ENCODE data around the gene IL17RC. TPM values are rescaled to one million over a fixed set of nuclear protein-coding genes. Genes with fewer than 3 reads are reported as not detected.

Gene IL17RC
- total RNA-seq, 1 experiment from 2014 or later, result 6.8 TPM

DNA sequence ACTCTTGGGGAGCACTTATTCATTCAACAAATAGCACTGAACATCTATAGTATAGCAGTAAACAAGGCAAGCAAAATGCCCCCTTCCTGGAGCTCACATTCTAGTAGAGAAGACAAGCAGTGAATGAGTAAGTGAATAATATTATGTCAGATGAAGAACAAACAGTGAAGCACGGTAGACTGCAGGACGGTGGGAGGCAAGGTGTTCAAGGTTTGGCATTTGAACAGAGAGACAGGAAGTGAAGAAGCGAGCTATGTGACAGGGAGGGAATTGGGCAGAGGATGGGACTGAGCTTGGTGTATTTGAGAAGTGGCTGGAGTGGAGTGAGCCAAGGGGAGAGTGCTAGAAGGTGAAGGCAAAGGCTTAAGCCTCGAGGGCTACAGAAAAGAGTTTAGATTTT, 18.1 kb downstream of the IL17RC start:
- Histone ChIP-seq H3K14ac (ENCODE audit: insufficient read depth, low read length) (no peak overlapping the region), H2BK120ac (ENCODE audit: low read depth, low read length, poor library complexity, severe bottlenecking) (no peak overlapping the region), H2AFZ (ENCODE audit: low read length) (no peak overlapping the region), H2BK20ac (ENCODE audit: low read depth, low read length, poor library complexity, severe bottlenecking) (no peak overlapping the region), H4K8ac (replicated peaks; ENCODE audit: insufficient read length, low read depth, low read length) (no peak overlapping the region), H2BK12ac (ENCODE audit: insufficient read length, low read depth, low read length) (no peak overlapping the region), H3K4me1 (ENCODE audit: insufficient read depth, low read length) (no peaks in the 10 kb centered on the region; the same call in 1 of the 2 replicates), H3K56ac (ENCODE audit: insufficient read length, low read depth, low read length) (no peak overlapping the region), H2AK5ac (ENCODE audit: insufficient read length, low read length) (no peak overlapping the region), H3K27ac (ENCODE audit: insufficient read length, low read depth, low read length) (no peak overlapping the region), H3K4me2 (ENCODE audit: insufficient read depth, insufficient read length, low read length) (no peak overlapping the region), H3K23me2 (ENCODE audit: insufficient read length, low read depth, low read length, poor library complexity, severe bottlenecking) (peaks cover 7% of the 10 kb centered on the region), H3K4ac (ENCODE audit: low read depth, low read length) (no peak overlapping the region), H4K20me1 (ENCODE audit: control insufficient read depth, insufficient read depth, insufficient read length) (no peaks in the 10 kb centered on the region), H3K9me3 (ENCODE audit: control insufficient read depth, low read depth, low read length) (no peaks in the 10 kb centered on the region), H3K79me2 (ENCODE audit: insufficient read depth, low read length) (no peaks in the 10 kb centered on the region), H3T11ph (ENCODE audit: low read length) (no peak overlapping the region), H2BK15ac (ENCODE audit: low read depth, low read length) (no peak overlapping the region), H4K91ac (ENCODE audit: insufficient read length, low read depth, low read length) (no peak overlapping the region), H3K79me1 (ENCODE audit: insufficient read depth, low read depth, low read length, poor library complexity, severe bottlenecking) (no peaks in the 10 kb centered on the region), H3K9ac (ENCODE audit: extremely low read depth, insufficient read length, low read length) (no peak overlapping the region), H4K5ac (ENCODE audit: insufficient read length, low read depth, low read length) (no peak overlapping the region), H3K18ac (ENCODE audit: insufficient read length, low read depth, low read length) (no peak overlapping the region), H3K27me3 (ENCODE audit: insufficient read depth, low read length) (no peaks in the 10 kb centered on the region), H2BK5ac (ENCODE audit: insufficient read length, low read length) (no peak overlapping the region), H3K23ac (ENCODE audit: insufficient read length, low read depth, low read length) (no peak overlapping the region)
- no peak for DNase-seq
- H3K9me3 Mint-ChIP-seq, result peaks cover 0 to 4% of the 10 kb centered on the region in 2 experiments; a peak in 2 of 5 replicates
- peaks cover 5% of the 10 kb centered on the region for H3K27me3 Mint-ChIP-seq (ENCODE audit: low read depth)
- no peak for TF ChIP-seq CTCF (conservative IDR thresholded peaks at IDR 0.05)
- H3K4me1 Mint-ChIP-seq, result peaks cover 10 to 14% of the 10 kb centered on the region in 2 experiments
- no peak overlapping the region for H3K27ac Mint-ChIP-seq
- no CpG with 5 or more reads among the region's 4 CpGs for WGBS (ENCODE audit: extremely low coverage, insufficient read length, low lambda C conversion rate)
- peaks cover 5 to 35% (median 23%) of the 10 kb centered on the region in 3 experiments for H3K36me3 Mint-ChIP-seq (ENCODE audit: insufficient read depth in 1 of 3, low read depth in 3 of 3)
- peak overlapping the region; percentile 88 to 94; a peak in 2 of 5 replicates for H3K4me3 Mint-ChIP-seq

All from H9 (cell line).